ENCODE measurements around the gene DAPK3. TPM values are rescaled to one million over a fixed set of nuclear protein-coding genes. Genes with fewer than 3 reads are reported as not detected.
"Not testable (repeated sequence)": the region's sequence is repeated elsewhere in the genome, so short reads cannot be mapped to it uniquely, and the experiment has no call there.

The DAPK3 gene
- total RNA-seq, 1 experiment from 2014 or later: 148 TPM

GRCh38 chr19:3955688-3956087, 15.2 kb downstream of the DAPK3 start:
- DNase-seq (ENCODE audit: low read depth): no peak

- DNase-seq (ENCODE audit: low read depth): not testable (repeated sequence)
These were observed 15.6 kb downstream of the DAPK3 start for GRCh38 chr19:3955276-3955675.

- no peak for DNase-seq (ENCODE audit: low read depth)
These were observed 16.8 kb downstream of the DAPK3 start for GRCh38 chr19:3954107-3954506.

GRCh38 chr19:3952755-3953276, 18.1 kb downstream of the DAPK3 start:
- DNase-seq (ENCODE audit: low read depth): not testable (repeated sequence)

- no peak for DNase-seq (ENCODE audit: low read depth)
These were observed 19.7 kb downstream of the DAPK3 start for GRCh38 chr19:3950871-3951861.

GRCh38 chr19:3949997-3950859, 20.7 kb downstream of the DAPK3 start:
- DNase-seq (ENCODE audit: low read depth): no peak

GRCh38 chr19:3949294-3949693, 21.6 kb downstream of the DAPK3 start:
- no peak for DNase-seq (ENCODE audit: low read depth)

GRCh38 chr19:3947316-3947933, 23.5 kb downstream of the DAPK3 start:
- not testable (repeated sequence) for DNase-seq (ENCODE audit: low read depth)

- DNase-seq (ENCODE audit: low read depth): peak; percentile 32
These were observed 25.1 kb downstream of the DAPK3 start for GRCh38 chr19:3945838-3946237.

- DNase-seq (ENCODE audit: low read depth): no peak
These were observed 26.7 kb downstream of the DAPK3 start for GRCh38 chr19:3944018-3944721.

GRCh38 chr19:3942790-3943409, 28.0 kb downstream of the DAPK3 start:
- peak; percentile 30 for DNase-seq (ENCODE audit: low read depth)

GRCh38 chr19:3938300-3938950, 32.5 kb downstream of the DAPK3 start:
- not testable (repeated sequence) for DNase-seq (ENCODE audit: low read depth)

- no peak for DNase-seq (ENCODE audit: low read depth)
These were observed 34.1 kb downstream of the DAPK3 start for GRCh38 chr19:3936506-3937442.

- no peak for DNase-seq (ENCODE audit: low read depth)
These were observed 37.7 kb downstream of the DAPK3 start, which contains the start of gene NMRK2 for GRCh38 chr19:3932931-3933810. Gene NMRK2, plus strand, starts transcription at chr19:3933069. Its CDS starts 603 bp downstream, at chr19:3933672.

- no peak for DNase-seq (ENCODE audit: low read depth)
These were observed 39.9 kb downstream of the DAPK3 start for GRCh38 chr19:3931041-3931440.

GRCh38 chr19:3923912-3924311, 47.0 kb downstream of the DAPK3 start:
- DNase-seq (ENCODE audit: low read depth): no peak

GRCh38 chr19:3923096-3923758, 47.7 kb downstream of the DAPK3 start:
- no peak for DNase-seq (ENCODE audit: low read depth)
